Suprapubic skin (tissue), 3 donors: ENCODE results near the gene FAM200B.

Experiments
- EP300 ChIP-seq: sonication (generic); formaldehyde crosslinking; IDR thresholded peaks from one replicate; pipeline ENCODE4 v1.6.1; 2017; ENCODE audit warnings: antibody characterized with exemption
- POLR2A ChIP-seq, 2 donors: fragments of 450-650 bp; IDR thresholded peaks; one replicate each; pipeline ENCODE4 v1.6.1; 2017; ENCODE audit warnings: antibody characterized with exemption in 2 of 2, mild to moderate bottlenecking in 2 of 2, moderate library complexity in 2 of 2
- TF ChIP-seq, protein P1 (sequence below), 2 donors: fragments of 200-600 bp in 1 of 2; fragments of 450-650 bp in 1 of 2; sonication (generic) in 1 of 2; IDR thresholded peaks; one replicate each; pipeline ENCODE4 v1.5.1; 2016 to 2019; ENCODE audit warnings: antibody characterized with exemption in 2 of 2, mild to moderate bottlenecking in 1 of 2, moderate library complexity in 1 of 2

DNA sequence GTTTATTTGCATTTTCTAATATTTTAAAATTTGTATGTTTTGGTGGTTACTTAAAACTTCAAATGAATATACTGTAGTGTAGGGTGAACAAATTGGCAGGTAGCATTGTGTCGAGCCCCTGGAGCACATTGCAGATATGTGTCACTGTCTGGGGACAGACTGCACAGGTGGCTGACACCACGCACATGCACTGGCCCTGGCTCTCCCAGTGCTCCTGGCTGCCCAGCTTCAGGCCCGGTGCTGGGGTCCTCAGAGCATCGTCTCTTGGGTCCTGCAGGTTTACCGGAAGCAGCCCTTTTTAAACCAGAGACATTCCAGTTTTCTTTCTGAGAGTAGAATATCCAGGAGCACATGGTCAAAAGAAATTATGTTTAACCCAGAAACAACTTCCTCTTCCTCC lies 36.8 kb downstream of the FAM200B start:
- TF ChIP-seq, protein P1, sequence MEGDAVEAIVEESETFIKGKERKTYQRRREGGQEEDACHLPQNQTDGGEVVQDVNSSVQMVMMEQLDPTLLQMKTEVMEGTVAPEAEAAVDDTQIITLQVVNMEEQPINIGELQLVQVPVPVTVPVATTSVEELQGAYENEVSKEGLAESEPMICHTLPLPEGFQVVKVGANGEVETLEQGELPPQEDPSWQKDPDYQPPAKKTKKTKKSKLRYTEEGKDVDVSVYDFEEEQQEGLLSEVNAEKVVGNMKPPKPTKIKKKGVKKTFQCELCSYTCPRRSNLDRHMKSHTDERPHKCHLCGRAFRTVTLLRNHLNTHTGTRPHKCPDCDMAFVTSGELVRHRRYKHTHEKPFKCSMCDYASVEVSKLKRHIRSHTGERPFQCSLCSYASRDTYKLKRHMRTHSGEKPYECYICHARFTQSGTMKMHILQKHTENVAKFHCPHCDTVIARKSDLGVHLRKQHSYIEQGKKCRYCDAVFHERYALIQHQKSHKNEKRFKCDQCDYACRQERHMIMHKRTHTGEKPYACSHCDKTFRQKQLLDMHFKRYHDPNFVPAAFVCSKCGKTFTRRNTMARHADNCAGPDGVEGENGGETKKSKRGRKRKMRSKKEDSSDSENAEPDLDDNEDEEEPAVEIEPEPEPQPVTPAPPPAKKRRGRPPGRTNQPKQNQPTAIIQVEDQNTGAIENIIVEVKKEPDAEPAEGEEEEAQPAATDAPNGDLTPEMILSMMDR (IDR thresholded peaks at IDR 0.05) = no peak
- TF ChIP-seq EP300 = no peak
- no peak for TF ChIP-seq POLR2A (IDR thresholded peaks at IDR 0.05)
